GM21723 (cell line): ENCODE data around the gene RALGPS2.

Experiments used
- ATAC-seq: cut with Tn5 transposase; IDR thresholded peaks from one replicate; pipeline ENCODE4 v1.9.1; 2021; ENCODE audit warnings: mild to moderate bottlenecking, moderate library complexity; ENCODE audit not compliant: unreplicated experiment

Gene RALGPS2

GRCh38 chr1:178959543-178960460, 234.8 kb downstream of the RALGPS2 start:
- no peak for ATAC-seq

DNA sequence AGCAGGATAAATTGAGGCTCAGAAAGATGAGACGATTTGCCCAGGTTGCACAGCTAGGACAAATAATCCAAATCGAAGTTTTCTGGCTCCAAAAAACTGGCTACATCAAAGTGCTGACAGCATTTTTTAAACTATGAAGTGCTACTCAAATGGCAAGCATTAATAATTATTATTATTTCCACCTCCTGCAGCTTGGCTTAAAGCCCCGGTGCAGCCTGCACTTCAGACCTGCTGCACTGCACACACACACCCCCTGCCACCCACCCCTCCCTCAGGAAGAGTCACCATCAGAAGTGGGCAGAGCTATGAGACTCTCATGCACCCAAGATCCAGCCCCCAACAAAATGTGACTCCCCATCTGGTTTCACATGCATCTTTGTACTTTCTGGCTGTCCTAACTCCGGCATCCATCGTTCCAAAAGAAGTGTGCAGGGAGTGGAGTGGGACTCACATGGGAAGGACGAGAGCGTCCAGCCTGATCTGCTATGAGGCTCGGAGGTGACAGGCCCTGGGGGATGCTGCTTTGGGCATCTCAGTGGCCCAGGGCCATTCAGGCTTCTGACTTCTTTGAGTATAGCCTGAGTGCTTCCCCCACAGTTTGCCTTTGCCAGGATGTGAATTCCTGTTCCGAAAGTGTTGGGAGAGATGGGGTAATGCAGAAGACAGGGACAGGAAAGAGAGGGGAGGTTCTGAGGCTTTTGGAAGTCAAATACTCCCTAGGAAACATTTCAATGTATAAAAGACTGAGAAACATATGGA, 235.6 kb downstream of the RALGPS2 start:
- no peak for ATAC-seq

- no peak for ATAC-seq
These were observed 236.3 kb downstream of the RALGPS2 start for GRCh38 chr1:178961331-178961730.

DNA sequence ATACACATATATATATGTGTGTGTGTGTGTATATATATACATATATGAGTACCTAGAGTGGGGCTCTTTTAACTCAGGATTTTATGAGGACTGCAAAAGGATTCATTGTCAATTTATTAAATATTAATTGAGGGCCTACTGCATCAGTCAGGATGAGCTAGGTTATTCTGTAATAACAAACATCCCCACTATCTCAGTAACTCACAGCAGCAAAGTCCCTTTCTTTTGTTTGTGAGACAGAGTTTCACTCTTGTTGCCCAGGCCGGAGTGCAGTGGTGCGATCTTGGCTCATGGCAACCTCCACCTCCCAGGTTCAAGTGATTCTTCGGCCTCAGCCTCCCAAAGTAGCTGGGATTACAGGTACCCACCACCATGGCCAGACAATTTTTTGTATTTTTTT, 236.8 kb downstream of the RALGPS2 start:
- no peak for ATAC-seq

- no peak for ATAC-seq
These were observed 238.0 kb downstream of the RALGPS2 start for GRCh38 chr1:178962853-178963711.

DNA sequence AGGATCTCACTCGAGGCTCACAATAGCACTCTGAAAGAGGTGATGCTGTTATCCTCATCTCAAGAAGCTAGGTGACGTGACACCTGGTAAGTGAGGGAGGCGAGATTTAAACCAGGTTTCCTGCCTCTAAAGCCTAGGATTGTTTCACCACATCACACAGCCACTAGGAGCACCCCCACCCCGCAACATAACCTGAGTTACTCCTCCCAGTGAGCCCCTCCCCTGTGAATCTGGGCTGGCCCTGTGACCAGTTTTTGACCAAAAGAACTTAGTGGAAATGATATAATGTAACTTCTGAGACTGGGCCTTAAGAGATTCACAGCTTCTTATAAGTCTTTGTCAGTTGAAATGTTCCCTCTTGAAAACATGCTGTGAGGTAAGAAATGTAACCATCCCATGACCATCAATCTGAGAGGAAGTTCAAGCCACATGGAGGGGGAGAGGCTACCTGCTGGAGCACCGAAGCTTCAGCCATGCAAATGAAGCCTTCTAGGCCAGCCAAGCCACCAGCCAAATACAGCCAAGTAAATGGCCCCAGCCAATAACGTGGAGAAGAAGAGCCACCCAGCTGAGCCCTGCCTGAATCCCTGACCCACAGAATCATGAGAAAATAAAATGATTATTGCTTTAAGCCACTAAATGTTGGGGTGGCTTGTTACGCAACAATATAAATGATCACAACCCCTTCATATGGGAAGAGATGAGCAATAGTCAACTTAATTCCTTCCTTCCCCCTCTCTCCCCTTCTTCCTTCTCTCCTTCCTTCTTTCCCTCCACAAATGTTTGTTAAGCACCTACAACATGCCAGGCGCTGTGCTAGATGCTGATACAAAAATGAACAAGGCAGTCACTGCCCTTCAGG, 239.7 kb downstream of the RALGPS2 start:
- no peak for ATAC-seq

DNA sequence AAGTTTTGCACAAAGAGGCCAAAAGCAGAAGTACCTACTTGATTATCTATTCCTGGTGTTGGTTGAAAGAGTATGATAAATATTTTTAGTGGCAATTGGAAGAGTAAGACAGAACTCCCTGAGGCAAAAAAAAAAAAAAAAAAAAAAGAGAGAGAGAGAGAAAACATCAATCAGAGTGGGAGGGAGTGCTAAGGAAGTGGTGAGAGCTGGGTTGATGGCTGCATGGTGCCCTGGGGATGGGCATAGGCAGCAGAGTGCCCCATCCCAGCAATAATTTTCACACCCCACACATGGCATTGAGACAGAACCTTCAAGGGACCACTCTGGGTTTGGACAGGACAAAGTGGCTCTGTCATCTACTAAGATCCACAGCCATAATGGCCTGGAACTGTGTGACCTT, 241.3 kb downstream of the RALGPS2 start:
- ATAC-seq: no peak

GRCh38 chr1:178969226-178969987, 244.4 kb downstream of the RALGPS2 start:
- ATAC-seq: no peak

DNA sequence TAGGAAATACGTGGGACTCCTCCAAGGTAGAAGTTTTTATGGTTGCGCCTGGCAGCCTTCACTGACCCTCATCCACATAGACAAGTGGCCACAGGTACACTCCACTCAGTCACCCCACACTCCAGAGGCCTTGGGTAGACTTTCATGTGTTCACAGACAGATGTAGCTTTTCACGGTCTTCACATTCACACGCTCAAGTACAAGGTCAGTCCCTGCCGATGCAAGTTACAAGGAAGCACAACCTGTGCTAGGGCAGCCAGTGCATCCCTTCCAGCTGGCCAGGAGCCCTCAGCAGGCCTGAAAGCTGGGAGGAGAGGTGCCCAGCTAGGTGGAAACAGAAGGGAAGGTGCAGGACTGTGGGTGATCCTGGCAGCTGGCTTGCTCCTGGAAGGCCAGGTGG, 245.1 kb downstream of the RALGPS2 start:
- ATAC-seq: no peak
